HuH-7.5 (cell line): ENCODE results near the gene SLC4A7.

Experiments
- DNase-seq: peaks from one replicate; pipeline ENCODE4 v3.0.0; 2011; ENCODE audit warnings: low spot score

Gene SLC4A7

DNA sequence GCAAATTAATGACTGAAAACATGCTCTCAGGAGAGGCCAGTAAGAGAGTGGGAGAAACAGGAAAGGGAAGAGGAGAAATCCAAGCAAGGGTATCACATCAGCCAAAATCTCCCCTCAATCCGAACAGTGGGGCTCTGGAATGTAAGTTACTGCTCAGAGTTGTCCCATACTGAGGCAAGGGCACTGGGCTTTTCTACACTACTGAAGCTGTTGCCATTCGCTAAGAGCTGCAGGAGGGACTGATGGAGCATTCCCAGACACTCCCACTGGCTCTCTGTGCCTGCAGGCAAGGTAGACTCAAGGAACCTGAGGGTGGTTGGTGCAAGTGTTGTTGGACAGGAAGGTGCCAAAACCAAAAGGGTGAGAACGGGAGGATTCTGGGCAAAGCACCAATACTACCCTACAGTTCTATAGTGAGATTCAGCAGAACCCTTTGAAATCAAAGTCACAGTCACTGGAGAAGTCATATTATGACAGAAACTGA is 161.1 kb downstream of the SLC4A7 start:
- no peak for DNase-seq
